Measurements from ENCODE around the gene USP2.
A peak's percentile ranks its signal among the peaks of the same experiment; 100 is the strongest.
"Not testable (repeated sequence)": the region's sequence is repeated elsewhere in the genome, so short reads cannot be mapped to it uniquely, and the experiment has no call there.

The USP2 gene

DNA sequence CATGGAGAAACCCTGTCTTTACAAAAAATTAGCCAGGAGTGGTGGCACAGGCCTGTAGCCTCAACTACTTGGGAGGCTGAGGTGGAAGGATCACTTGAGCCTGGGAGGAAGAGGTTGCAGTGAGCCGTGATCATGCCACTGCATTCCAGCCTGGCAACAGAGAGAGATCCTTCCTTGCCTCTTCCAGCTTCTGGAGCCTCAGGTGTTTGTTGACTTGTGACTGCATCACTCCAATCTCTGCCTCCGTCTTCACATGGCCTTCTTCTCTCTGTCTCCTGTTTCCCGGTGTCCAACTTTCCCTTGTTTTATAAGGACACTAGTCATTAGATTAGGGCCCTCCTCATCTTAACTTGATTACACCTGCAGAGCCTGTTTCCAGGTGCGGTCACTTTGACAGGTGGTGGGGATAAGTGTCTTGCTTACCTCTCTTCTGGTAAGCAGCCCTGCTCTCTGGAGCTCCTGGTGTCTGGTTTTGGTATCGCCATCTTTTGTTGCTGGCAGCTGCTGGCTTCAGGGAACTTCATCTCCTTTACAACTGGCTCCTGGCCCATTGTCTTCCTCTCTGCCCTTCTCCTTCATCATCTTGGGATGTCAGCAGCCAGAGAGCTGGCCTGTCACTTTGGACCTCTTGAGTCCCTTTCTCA lies 8.2 kb upstream of the USP2 start:
- no peak overlapping the region for H3K27ac ChIP-seq (ENCODE audit: low read length)
- ATAC-seq (ENCODE audit: insufficient read depth, low read depth): peak; percentile 40; the same call in 1 of the 3 replicates
- H3K4me1 ChIP-seq (ENCODE audit: insufficient read depth, low read length): no peaks in the 10 kb centered on the region
- no peak overlapping the region for H2AFZ ChIP-seq (ENCODE audit: low read depth, low read length)
- no peak for TF ChIP-seq EZH2 (IDR thresholded peaks at IDR 0.05; ENCODE audit: borderline replicate concordance, low read depth, low read length, severe bottlenecking)
- TF ChIP-seq, protein P1, sequence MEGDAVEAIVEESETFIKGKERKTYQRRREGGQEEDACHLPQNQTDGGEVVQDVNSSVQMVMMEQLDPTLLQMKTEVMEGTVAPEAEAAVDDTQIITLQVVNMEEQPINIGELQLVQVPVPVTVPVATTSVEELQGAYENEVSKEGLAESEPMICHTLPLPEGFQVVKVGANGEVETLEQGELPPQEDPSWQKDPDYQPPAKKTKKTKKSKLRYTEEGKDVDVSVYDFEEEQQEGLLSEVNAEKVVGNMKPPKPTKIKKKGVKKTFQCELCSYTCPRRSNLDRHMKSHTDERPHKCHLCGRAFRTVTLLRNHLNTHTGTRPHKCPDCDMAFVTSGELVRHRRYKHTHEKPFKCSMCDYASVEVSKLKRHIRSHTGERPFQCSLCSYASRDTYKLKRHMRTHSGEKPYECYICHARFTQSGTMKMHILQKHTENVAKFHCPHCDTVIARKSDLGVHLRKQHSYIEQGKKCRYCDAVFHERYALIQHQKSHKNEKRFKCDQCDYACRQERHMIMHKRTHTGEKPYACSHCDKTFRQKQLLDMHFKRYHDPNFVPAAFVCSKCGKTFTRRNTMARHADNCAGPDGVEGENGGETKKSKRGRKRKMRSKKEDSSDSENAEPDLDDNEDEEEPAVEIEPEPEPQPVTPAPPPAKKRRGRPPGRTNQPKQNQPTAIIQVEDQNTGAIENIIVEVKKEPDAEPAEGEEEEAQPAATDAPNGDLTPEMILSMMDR (IDR thresholded peaks at IDR 0.05; ENCODE audit: borderline replicate concordance, extremely low read depth, low read length, poor library complexity, severe bottlenecking): peak; percentile 54
- no peaks in the 10 kb centered on the region for H4K20me1 ChIP-seq (ENCODE audit: insufficient read depth, low read length)
- no peaks in the 10 kb centered on the region for H3K36me3 ChIP-seq (ENCODE audit: insufficient read depth, low read length)
- no peaks in the 10 kb centered on the region for H3K27me3 ChIP-seq (ENCODE audit: insufficient read depth, low read length, poor library complexity)
- H3K9me3 ChIP-seq (ENCODE audit: insufficient read depth, low read length, severe bottlenecking): no peaks in the 10 kb centered on the region
- H3K79me2 ChIP-seq (ENCODE audit: insufficient read depth, low read length): no peaks in the 10 kb centered on the region
- H3K4me2 ChIP-seq (ENCODE audit: insufficient read depth, low read length): no peak overlapping the region
- peak; percentile 24 for DNase-seq
- H3K9ac ChIP-seq (ENCODE audit: low read depth, low read length): no peak overlapping the region
- no peak overlapping the region for H3K4me3 ChIP-seq (ENCODE audit: low read depth in 1 of 2, low read length in 2 of 2)

DNA sequence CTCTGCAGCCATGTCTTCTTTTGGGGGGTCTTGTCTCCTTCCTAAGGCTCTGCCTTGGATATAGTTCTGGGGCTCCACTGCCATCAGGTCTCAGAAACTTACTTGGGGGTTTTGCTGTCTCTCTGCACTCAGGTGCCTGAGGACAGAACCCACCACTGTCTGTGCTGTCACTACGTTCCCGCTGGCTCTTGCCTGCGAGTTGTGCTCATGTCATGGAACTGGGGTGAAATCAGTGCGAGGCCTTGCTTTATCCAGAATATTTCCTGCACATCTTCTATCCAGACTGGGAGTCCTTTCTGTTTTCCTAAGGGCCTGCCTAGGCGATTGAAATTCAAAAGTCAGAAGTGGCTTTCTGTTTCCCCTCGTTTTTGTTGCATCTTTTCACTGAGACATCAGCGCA lies 6.6 kb upstream of the USP2 start:
- Histone ChIP-seq H3K27ac (ENCODE audit: low read length) (no peak overlapping the region), H4K20me1 (ENCODE audit: insufficient read depth, low read length) (no peaks in the 10 kb centered on the region), H2AFZ (ENCODE audit: low read depth, low read length) (no peak overlapping the region), H3K4me2 (ENCODE audit: insufficient read depth, low read length) (no peak overlapping the region), H3K9ac (ENCODE audit: low read depth, low read length) (no peak overlapping the region), H3K36me3 (ENCODE audit: insufficient read depth, low read length) (no peaks in the 10 kb centered on the region), H3K79me2 (ENCODE audit: insufficient read depth, low read length) (no peaks in the 10 kb centered on the region), H3K4me1 (ENCODE audit: insufficient read depth, low read length) (no peaks in the 10 kb centered on the region), H3K4me3 (ENCODE audit: low read depth in 1 of 2, low read length in 2 of 2) (no peak overlapping the region), H3K27me3 (ENCODE audit: insufficient read depth, low read length, poor library complexity) (no peaks in the 10 kb centered on the region), H3K9me3 (ENCODE audit: insufficient read depth, low read length, severe bottlenecking) (no peaks in the 10 kb centered on the region)
- no peak for DNase-seq
- no peak for ATAC-seq (ENCODE audit: insufficient read depth, low read depth)
- TF ChIP-seq EZH2 (IDR thresholded peaks at IDR 0.05; ENCODE audit: borderline replicate concordance, low read depth, low read length, severe bottlenecking): no peak
- TF ChIP-seq, protein P1 (IDR thresholded peaks at IDR 0.05; ENCODE audit: borderline replicate concordance, extremely low read depth, low read length, poor library complexity, severe bottlenecking): no peak

DNA sequence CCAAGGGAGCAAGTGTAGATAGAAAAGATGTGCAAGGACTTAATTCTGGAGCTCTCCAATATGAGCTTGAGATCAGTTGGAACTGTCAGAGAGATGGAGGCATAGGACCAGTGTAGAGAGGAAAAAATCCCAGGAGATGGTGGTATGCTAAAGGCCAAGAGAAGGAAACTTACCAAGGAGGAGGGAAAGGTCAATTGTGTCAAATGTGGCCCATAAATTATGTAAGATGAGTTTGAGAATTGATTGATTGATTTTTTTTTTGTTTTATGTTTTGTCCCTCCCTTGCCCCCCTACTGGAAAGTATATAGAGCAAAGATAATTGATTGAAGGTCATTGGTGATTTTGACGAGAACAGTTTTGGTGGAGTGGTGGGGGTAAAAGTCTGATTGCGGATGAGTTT lies 2.8 kb upstream of the USP2 start:
- no peak overlapping the region for H3K4me3 ChIP-seq (ENCODE audit: low read depth in 1 of 2, low read length in 2 of 2)
- ATAC-seq (ENCODE audit: insufficient read depth, low read depth): no peak
- H3K79me2 ChIP-seq (ENCODE audit: insufficient read depth, low read length): no peaks in the 10 kb centered on the region
- no peak overlapping the region for H3K9ac ChIP-seq (ENCODE audit: low read depth, low read length)
- H2AFZ ChIP-seq (ENCODE audit: low read depth, low read length): no peak overlapping the region
- H3K27me3 ChIP-seq (ENCODE audit: insufficient read depth, low read length, poor library complexity): peaks cover 17% of the 10 kb centered on the region
- DNase-seq: no peak
- no peak overlapping the region for H3K27ac ChIP-seq (ENCODE audit: low read length)
- H3K9me3 ChIP-seq (ENCODE audit: insufficient read depth, low read length, severe bottlenecking): no peaks in the 10 kb centered on the region
- H4K20me1 ChIP-seq (ENCODE audit: insufficient read depth, low read length): no peaks in the 10 kb centered on the region
- H3K4me2 ChIP-seq (ENCODE audit: insufficient read depth, low read length): no peak overlapping the region
- no peak for TF ChIP-seq EZH2 (IDR thresholded peaks at IDR 0.05; ENCODE audit: borderline replicate concordance, low read depth, low read length, severe bottlenecking)
- TF ChIP-seq, protein P1 (IDR thresholded peaks at IDR 0.05; ENCODE audit: borderline replicate concordance, extremely low read depth, low read length, poor library complexity, severe bottlenecking): no peak
- no peaks in the 10 kb centered on the region for H3K36me3 ChIP-seq (ENCODE audit: insufficient read depth, low read length)
- H3K4me1 ChIP-seq (ENCODE audit: insufficient read depth, low read length): peaks cover 19% of the 10 kb centered on the region

DNA sequence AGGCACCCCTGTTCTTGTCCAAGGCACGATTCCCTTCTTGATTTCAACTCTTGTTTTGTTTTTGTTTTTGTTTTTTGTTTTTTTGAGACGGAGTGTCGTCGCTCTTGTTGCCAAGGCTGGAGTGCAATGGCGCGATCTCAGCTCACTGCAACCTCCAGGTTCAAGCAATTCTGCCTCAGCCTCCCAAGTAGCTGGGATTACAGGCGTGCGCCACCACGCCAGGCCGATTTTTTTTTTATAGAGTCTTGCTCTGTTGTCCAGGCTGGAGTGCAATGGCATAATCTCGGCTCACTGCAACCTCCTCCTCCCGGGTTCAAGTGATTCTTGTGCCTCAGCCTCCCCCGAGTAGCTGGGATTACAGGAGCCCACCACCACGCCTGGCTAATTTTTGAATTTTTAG lies 1.0 kb upstream of the USP2 start:
- not testable (repeated sequence) for H4K20me1 ChIP-seq (ENCODE audit: insufficient read depth, low read length); H3K4me3 ChIP-seq (ENCODE audit: low read depth in 1 of 2, low read length in 2 of 2); H2AFZ ChIP-seq (ENCODE audit: low read depth, low read length); H3K79me2 ChIP-seq (ENCODE audit: insufficient read depth, low read length); H3K9ac ChIP-seq (ENCODE audit: low read depth, low read length); H3K27ac ChIP-seq (ENCODE audit: low read length); H3K4me2 ChIP-seq (ENCODE audit: insufficient read depth, low read length); H3K9me3 ChIP-seq (ENCODE audit: insufficient read depth, low read length, severe bottlenecking); H3K36me3 ChIP-seq (ENCODE audit: insufficient read depth, low read length); ATAC-seq (ENCODE audit: insufficient read depth, low read depth); DNase-seq
- Histone ChIP-seq H3K27me3 (ENCODE audit: insufficient read depth, low read length, poor library complexity) (peaks cover 19% of the 10 kb centered on the region), H3K4me1 (ENCODE audit: insufficient read depth, low read length) (peaks cover 19% of the 10 kb centered on the region)
